Activated B cell treated with CpG ODN at 0.5 μM for 24 hours (primary cell): ENCODE results near the gene PTPA. TPM values are rescaled to one million over a fixed set of nuclear protein-coding genes. Genes with fewer than 3 reads are reported as not detected.

Source experiments
- ATAC-seq: fragments of 200-7000 bp; cut with Tn5 transposase; one replicate; pipeline ENCODE4 v1.10.0; 2021; ENCODE audit warnings: low read depth, mild to moderate bottlenecking, moderate library complexity
- CTCF ChIA-PET: fragments of 350-600 bp; sonication (Branson Sonifier 250); formaldehyde crosslinking; loops from one replicate; lab custom pipeline; 2021; ENCODE audit warnings: antibody characterized with exemption; lab: Charles Lee
- POLR2A ChIA-PET: fragments of 350-600 bp; sonication (Branson Sonifier 250); formaldehyde crosslinking; loops from one replicate; lab custom pipeline; 2021; ENCODE audit warnings: antibody characterized with exemption; lab: Charles Lee
- DNase-seq: peaks from one replicate; pipeline ENCODE4 v3.0.0; 2022
- H3K27ac Mint-ChIP-seq: one replicate; pipeline ENCODE4 v1.8.0; 2020; ENCODE audit warnings: mixed read lengths
- H3K27me3 Mint-ChIP-seq: one replicate; pipeline ENCODE4 v1.8.0; 2021; ENCODE audit warnings: mixed read lengths
- H3K36me3 Mint-ChIP-seq: one replicate; pipeline ENCODE4 v1.8.0; 2021; ENCODE audit warnings: low read depth, mixed read lengths
- H3K4me1 Mint-ChIP-seq: one replicate; pipeline ENCODE4 v1.8.0; 2021; ENCODE audit warnings: mixed read lengths
- H3K4me3 Mint-ChIP-seq: one replicate; pipeline ENCODE4 v1.8.0; 2020; ENCODE audit warnings: mild to moderate bottlenecking, mixed read lengths
- H3K9me3 Mint-ChIP-seq: one replicate; pipeline ENCODE4 v1.8.0; 2020; ENCODE audit warnings: mixed read lengths
- CTCF ChIP-seq: fragments of 200-600 bp; IDR thresholded peaks from one replicate; pipeline ENCODE4 v1.8.0; 2022; ENCODE audit warnings: antibody characterized with exemption, mild to moderate bottlenecking
- intact Hi-C: fragments of 100-400 bp; cut with micrococcal nuclease; formaldehyde crosslinking; loops from one replicate; pipeline ENCODE4 v1.15.1; 2024
- total RNA-seq: library from RNA; stranded (reverse); gene quantifications from 2 replicates; pipeline ENCODE4 v1.2.3, GENCODE V29; 2022

PTPA gene
- total RNA-seq, 1 donor from 2014 or later = 67.2 TPM

- ATAC-seq (no peak), DNase-seq (no peak)
- H3K4me1 Mint-ChIP-seq = peaks cover 45% of the 10 kb centered on the region
- no peak overlapping the region for H3K4me3 Mint-ChIP-seq
- CTCF ChIA-PET = interaction anchor here (0.7 to 6.7 kb wide), 24 partner anchors 8 to 647 kb away, joined by 3 to 84 read pairs (median 4); partner anchors contain the start of genes C9orf50, IER5L and NTMT1
- no peaks in the 10 kb centered on the region for H3K9me3 Mint-ChIP-seq
- peak overlapping the region; percentile 91 for H3K27ac Mint-ChIP-seq
- TF ChIP-seq CTCF = no peak
- H3K36me3 Mint-ChIP-seq = peaks cover 50% of the 10 kb centered on the region
- H3K27me3 Mint-ChIP-seq = no peaks in the 10 kb centered on the region
- intact Hi-C loops = loop anchor here (1.0 kb wide), 6 partner anchors 38 to 747 kb away; no protein-coding TSS in a partner anchor
- POLR2A ChIA-PET = interaction anchor here (0.6 to 5.2 kb wide), 12 partner anchors 36 to 1741 kb away, joined by 3 to 62 read pairs (median 12); partner anchors contain the start of genes DOLPP1, IER5L, NTMT1 and SLC2A8
Observed at GRCh38 chr9:129138476-129139232, 27.4 kb downstream of the PTPA start.

- peaks cover 50% of the 10 kb centered on the region for H3K4me1 Mint-ChIP-seq
- TF ChIP-seq CTCF = no peak
- H3K27me3 Mint-ChIP-seq = no peaks in the 10 kb centered on the region
Observed at GRCh38 chr9:129139233-129139992, 28.2 kb downstream of the PTPA start.

GRCh38 chr9:129139993-129140396 lies 28.8 kb downstream of the PTPA start:
- no peaks in the 10 kb centered on the region for H3K27me3 Mint-ChIP-seq
- H3K36me3 Mint-ChIP-seq = peaks cover 45% of the 10 kb centered on the region
- POLR2A ChIA-PET = interaction anchor here (0.6 to 5.2 kb wide), 30 partner anchors 8 to 1792 kb away, joined by 3 to 62 read pairs (median 6); partner anchors contain the start of genes CRAT, DOLPP1, IER5L and NTMT1
- peak overlapping the region; percentile 91 for H3K27ac Mint-ChIP-seq
- H3K4me3 Mint-ChIP-seq = peak overlapping the region; percentile 81
- intact Hi-C loops = loop anchor here (1.0 to 10.0 kb wide), 14 partner anchors 29 to 1105 kb away; partner anchors contain the start of genes ASB6, DOLPP1 and PTPA
- CTCF ChIA-PET = interaction anchor here (0.6 to 6.7 kb wide), 19 partner anchors 9 to 749 kb away, joined by 3 to 84 read pairs (median 4); partner anchors contain the start of genes IER5L and NTMT1
- ATAC-seq (peak; percentile 83), DNase-seq (peak; percentile 77)
- no peak for TF ChIP-seq CTCF
- H3K9me3 Mint-ChIP-seq = no peaks in the 10 kb centered on the region
- H3K4me1 Mint-ChIP-seq = peaks cover 50% of the 10 kb centered on the region

More at GRCh38 chr9:129139233-129139992, 28.2 kb downstream of the PTPA start:
- DNase-seq (peak; percentile 47), ATAC-seq (peak; percentile 41)
- H3K4me3 Mint-ChIP-seq = peak overlapping the region; percentile 81
- H3K36me3 Mint-ChIP-seq = peaks cover 49% of the 10 kb centered on the region
- ChIA-PET CTCF (interaction anchor here (0.7 to 6.7 kb wide), 31 partner anchors 9 to 750 kb away, joined by 3 to 84 read pairs (median 4); partner anchors contain the start of genes C9orf50, IER5L and NTMT1), POLR2A (interaction anchor here (0.6 to 5.2 kb wide), 33 partner anchors 8 to 1789 kb away, joined by 3 to 62 read pairs (median 5); partner anchors contain the start of genes CRAT, DOLPP1, IER5L and NTMT1)
- intact Hi-C loops = loop anchor here (1.0 kb wide), 6 partner anchors 37 to 746 kb away; no protein-coding TSS in a partner anchor
- H3K9me3 Mint-ChIP-seq = no peaks in the 10 kb centered on the region
- H3K27ac Mint-ChIP-seq = peak overlapping the region; percentile 91

- ATAC-seq = peak; percentile 16
- no peaks in the 10 kb centered on the region for H3K27me3 Mint-ChIP-seq
- H3K27ac Mint-ChIP-seq = peak overlapping the region; percentile 91
- ChIA-PET POLR2A (interaction anchor here (0.6 to 5.2 kb wide), 31 partner anchors 9 to 1791 kb away, joined by 3 to 62 read pairs (median 5); partner anchors contain the start of genes CRAT, DOLPP1, IER5L and NTMT1), CTCF (interaction anchor here (0.6 to 6.7 kb wide), 18 partner anchors 8 to 748 kb away, joined by 3 to 84 read pairs (median 4); partner anchors contain the start of genes IER5L and NTMT1)
- H3K9me3 Mint-ChIP-seq = no peaks in the 10 kb centered on the region
- DNase-seq = peak; percentile 66
- peaks cover 50% of the 10 kb centered on the region for H3K4me1 Mint-ChIP-seq
- intact Hi-C loops = loop anchor here (1.0 to 10.0 kb wide), 8 partner anchors 29 to 1104 kb away; partner anchors contain the start of genes ASB6, DOLPP1 and PTPA
- no peak for TF ChIP-seq CTCF
- peaks cover 39% of the 10 kb centered on the region for H3K36me3 Mint-ChIP-seq
- H3K4me3 Mint-ChIP-seq = peak overlapping the region; percentile 81
Observed at GRCh38 chr9:129140397-129141065, 29.3 kb downstream of the PTPA start.
